Esophagus muscularis mucosa (tissue), 3 donors: Measurements from ENCODE around the gene ARF3.

ENCODE experiments used
- CTCF ChIP-seq, 3 experiments: fragments of 200-600 bp in 2 of 3; fragments of 450-650 bp in 1 of 3; sonication (generic) in 2 of 3; IDR thresholded peaks; one replicate each; pipeline ENCODE4 v1.5.1; 2017 to 2019; ENCODE audit warnings: antibody characterized with exemption in 3 of 3, mild to moderate bottlenecking in 2 of 3, moderate library complexity in 1 of 3
- POLR2A ChIP-seq: fragments of 450-650 bp; IDR thresholded peaks from one replicate; pipeline ENCODE4 v1.6.1; 2017; ENCODE audit warnings: antibody characterized with exemption, moderate library complexity, mild to moderate bottlenecking, low read depth

GRCh38 chr12:48980389-48980952 lies 23.2 kb upstream of the ARF3 start:
- no peak for TF ChIP-seq CTCF (IDR thresholded peaks at IDR 0.05)
- no peak for TF ChIP-seq POLR2A
